ENCODE results near the gene UGT1A1.
"Not testable (repeated sequence)": the region's sequence is repeated elsewhere in the genome, so short reads cannot be mapped to it uniquely, and the experiment has no call there.

The UGT1A1 gene

GRCh38 chr2:233760043-233760442 is at the start of gene UGT1A1:
Gene UGT1A1 (plus strand): TSS chr2:233760270. CDS start chr2:233760288, 18 bp downstream.
- DNase-seq: no peak

- peak; percentile 45 for DNase-seq
Observed at GRCh38 chr2:233711312-233712008, 48.6 kb upstream of the UGT1A1 start.

- DNase-seq: no peak
Observed at GRCh38 chr2:233712611-233713261, 47.3 kb upstream of the UGT1A1 start, which contains the start of gene UGT1A5. Gene UGT1A5 (plus strand): TSS chr2:233712907. CDS start chr2:233712992, 85 bp downstream.

GRCh38 chr2:233713262-233713615 is 46.8 kb upstream of the UGT1A1 start:
- DNase-seq: no peak

GRCh38 chr2:233714121-233714520 is 45.9 kb upstream of the UGT1A1 start:
- DNase-seq: peak; percentile 21

GRCh38 chr2:233718552-233718951 is 41.5 kb upstream of the UGT1A1 start, which contains the start of gene UGT1A4:
Gene UGT1A4 (plus strand): TSS chr2:233718736. CDS start chr2:233718821, 85 bp downstream.
- no peak for DNase-seq

- DNase-seq: no peak
Observed at GRCh38 chr2:233728723-233729301, 31.3 kb upstream of the UGT1A1 start, which contains the start of gene UGT1A3. Gene UGT1A3 (plus strand): TSS chr2:233729042. CDS start chr2:233729127, 85 bp downstream.

- DNase-seq: not testable (repeated sequence)
Observed at GRCh38 chr2:233736868-233737653, 23.0 kb upstream of the UGT1A1 start.

GRCh38 chr2:233740870-233741269 is 19.2 kb upstream of the UGT1A1 start:
- no peak for DNase-seq

- DNase-seq: no peak
Observed at GRCh38 chr2:233743464-233744259, 16.4 kb upstream of the UGT1A1 start.

GRCh38 chr2:233745073-233745755 is 14.9 kb upstream of the UGT1A1 start:
- DNase-seq: no peak

- not testable (repeated sequence) for DNase-seq
Observed at GRCh38 chr2:233745838-233746237, 14.2 kb upstream of the UGT1A1 start.

GRCh38 chr2:233746475-233747282 is 13.4 kb upstream of the UGT1A1 start:
- DNase-seq: no peak

- no peak for DNase-seq
Observed at GRCh38 chr2:233747283-233747544, 12.9 kb upstream of the UGT1A1 start.

GRCh38 chr2:233750689-233751088 is 9.4 kb upstream of the UGT1A1 start:
- DNase-seq: not testable (repeated sequence)

GRCh38 chr2:233751212-233752009 is 8.7 kb upstream of the UGT1A1 start:
- not testable (repeated sequence) for DNase-seq

GRCh38 chr2:233754872-233755611 is 5.0 kb upstream of the UGT1A1 start:
- DNase-seq: no peak

- no peak for DNase-seq
Observed at GRCh38 chr2:233756429-233757081, 3.5 kb upstream of the UGT1A1 start.

GRCh38 chr2:233758141-233758540 is 1.9 kb upstream of the UGT1A1 start:
- no peak for DNase-seq
